ENCODE measurements around the gene MTCL1.

Gene MTCL1

DNA sequence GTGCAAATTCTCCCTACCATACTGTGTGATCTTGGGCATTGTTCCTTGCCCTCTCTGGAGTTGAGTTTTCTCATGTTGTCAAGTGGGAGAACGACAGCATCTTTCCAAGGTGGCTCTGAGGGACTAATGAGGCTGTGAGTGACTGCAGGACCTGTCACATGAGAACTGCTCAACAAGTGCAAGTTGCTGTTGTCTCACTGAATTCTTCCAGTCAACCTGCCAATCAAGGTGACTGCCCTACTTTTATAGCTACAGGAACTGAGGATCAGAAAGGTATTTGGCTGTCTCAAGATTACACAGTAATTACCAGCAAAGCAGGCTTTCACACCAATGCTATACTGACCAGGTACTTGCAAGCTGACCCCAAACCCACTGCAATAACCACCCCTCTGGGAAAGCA lies 137.6 kb downstream of the MTCL1 start:
- no peak for DNase-seq

DNA sequence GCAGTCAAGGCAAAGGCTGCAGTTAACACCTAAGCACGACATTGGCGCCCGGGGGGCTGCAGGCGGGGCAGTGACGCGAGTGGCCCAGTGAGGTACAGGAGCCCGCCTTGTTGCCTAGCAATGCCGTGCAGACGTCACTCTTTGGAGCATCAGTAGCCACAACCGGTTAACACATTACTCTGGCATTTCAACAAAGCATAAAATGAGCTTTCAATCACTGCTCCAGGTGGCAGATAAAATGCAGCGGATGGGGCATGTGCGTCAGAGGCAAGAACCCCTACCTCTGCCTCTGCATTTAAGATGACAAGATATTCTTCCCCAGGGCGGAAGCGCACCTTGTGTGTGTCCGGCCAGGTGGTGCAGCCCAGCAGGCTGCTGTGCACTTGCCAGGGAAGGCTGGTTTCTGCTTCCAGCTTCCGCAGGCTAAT lies 139.4 kb downstream of the MTCL1 start:
- no peak for DNase-seq

- DNase-seq, result no peak
Measured at GRCh38 chr18:8845506-8845905, 140.2 kb downstream of the MTCL1 start.

DNA sequence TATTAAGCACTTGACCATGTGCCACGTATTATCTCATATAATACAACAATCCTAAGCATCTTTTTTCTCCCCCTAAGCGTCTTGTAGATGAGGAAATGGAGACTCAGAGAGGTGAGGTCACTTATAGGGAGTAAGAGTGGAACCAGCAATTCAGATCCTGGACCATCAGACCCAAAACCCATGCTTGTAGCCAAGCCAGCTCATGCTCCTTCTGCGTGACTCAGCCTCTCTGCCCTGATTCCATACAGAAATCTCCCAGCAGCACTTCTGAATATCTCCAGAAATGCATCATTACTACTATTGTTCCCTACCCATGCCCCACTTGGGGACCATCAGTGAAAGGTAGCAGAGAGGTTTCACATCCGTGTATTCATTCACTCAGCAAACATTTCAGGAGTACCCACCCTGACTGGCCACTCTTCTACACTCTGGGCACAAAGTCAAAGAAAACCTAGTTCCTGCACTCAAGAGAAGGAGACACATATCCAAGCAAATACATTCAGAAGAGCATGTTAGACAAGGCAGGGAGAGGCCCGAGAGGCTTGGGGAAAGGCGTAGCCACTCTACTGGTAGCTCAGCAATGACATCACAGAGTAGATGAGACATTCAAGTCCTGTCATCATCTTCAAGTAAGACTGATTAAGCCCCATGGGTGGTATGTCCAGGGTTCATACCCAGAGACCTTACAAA lies 141.9 kb downstream of the MTCL1 start:
- DNase-seq, result no peak

DNA sequence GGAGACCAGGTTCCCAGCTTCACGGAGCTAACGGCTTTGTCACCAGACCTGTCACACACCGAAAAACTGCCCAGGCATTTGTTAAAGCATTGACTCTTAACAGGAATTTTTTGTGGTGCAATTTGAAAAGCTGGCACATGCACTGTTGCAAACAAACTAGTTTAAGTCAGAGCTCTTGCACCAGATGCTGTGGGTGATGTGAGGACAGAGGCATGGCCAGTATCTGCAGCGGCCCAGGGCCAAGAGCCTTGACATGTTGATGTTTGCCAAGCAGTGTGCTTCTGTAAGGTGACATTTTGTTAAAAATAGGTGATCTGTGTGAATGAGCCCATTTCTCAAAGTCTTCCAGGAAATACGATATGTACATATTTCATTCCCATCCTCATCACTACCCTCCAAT lies 142.5 kb downstream of the MTCL1 start:
- DNase-seq, result no peak

GRCh38 chr18:8848541-8848940 lies 143.2 kb downstream of the MTCL1 start:
- no peak for DNase-seq

DNA sequence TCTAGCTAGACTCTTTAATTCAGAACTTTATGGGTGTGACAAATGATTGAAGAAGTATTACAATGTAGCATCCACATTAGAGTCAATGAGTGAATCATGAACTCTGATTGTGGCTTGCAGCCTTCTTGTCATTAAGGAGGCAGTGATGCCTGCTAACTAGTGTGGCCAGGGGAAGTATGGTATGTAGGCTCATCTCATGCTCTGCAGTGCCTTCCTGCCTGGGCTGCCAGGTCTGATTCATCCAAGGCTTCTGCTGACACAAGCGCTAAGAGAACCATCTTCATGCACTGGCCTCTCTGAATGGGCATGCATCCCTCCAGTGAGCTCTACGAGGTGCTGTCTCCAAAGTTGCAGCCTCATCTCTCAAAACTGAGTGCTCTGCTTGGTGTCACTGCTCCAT lies 144.3 kb downstream of the MTCL1 start:
- no peak for DNase-seq

DNA sequence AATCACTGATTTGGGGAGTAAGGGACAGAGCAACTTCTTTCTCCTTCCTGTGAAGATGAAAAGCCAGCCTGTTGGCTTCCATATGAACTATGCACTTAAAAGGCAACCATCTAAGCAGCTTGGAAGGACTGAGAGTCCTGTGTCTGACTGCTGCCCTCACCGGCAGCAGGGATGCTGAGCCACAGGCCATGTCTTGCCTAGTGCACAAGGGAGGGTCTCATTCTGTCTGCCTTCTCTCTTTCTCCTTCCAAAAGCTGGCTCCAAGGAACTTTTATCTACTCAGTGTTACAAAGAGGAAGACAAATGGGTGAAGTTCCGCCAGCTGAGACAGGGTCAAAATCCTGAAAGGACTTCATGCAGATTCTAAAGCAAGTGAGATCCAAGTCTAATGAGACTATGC lies 146.3 kb downstream of the MTCL1 start:
- DNase-seq, result no peak

DNA sequence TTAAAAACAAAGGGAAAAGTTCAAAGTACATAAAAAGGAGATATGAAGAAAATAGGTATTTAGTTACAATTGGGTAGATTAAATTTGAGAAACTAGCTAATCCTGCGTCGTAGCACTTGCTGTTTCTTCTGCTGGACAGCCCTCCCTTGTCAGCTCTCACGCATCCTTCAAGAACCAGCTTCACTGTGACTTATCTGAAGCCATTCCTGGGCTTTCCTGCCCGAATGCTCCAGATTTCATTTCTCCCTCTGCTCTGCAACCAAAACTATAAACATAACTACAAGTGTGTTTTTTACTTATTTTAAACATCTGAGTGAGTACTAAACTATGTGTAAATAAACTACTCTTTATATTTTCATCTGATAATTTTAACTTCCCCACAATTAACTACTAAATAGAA lies 149.2 kb downstream of the MTCL1 start:
- DNase-seq, result no peak

DNA sequence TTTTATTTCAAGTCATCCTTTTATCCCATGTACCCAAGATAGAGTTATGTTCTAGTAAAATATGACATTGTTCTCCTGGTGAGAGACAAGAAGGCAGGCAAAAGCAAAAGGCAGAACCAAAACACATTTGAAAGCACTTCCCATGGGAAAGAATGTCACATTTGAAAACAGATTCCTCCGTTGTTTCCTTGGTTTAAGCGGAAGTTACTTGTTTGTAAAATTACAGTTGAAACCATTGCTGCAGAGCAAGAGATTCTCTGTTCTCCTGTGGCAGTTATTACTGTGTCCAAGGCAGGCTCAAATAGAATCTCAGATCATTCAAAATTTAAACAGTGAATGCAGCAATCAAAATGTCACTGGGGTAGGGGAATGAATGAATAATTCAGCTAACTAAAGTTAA lies 149.6 kb downstream of the MTCL1 start:
- DNase-seq, result no peak

DNA sequence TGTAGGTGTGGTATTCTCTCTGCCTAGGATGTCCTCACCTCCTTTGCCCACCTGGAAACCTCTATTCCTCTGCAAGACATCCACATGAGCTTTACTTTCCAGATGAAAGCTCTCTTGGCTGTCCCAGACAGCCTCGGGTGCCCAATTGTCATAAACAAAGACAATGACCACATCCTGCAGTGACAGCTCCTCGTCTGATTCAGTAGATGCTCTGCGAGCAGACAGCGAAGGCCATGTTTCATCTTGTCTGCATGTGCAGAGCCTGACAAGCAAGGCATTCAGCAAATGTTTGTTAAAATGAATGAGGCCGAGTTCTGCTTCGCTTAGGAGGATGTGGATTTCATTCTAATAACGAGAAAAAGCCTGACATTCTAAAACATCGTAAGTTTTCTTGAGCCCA lies 150.9 kb downstream of the MTCL1 start:
- no peak for DNase-seq

DNA sequence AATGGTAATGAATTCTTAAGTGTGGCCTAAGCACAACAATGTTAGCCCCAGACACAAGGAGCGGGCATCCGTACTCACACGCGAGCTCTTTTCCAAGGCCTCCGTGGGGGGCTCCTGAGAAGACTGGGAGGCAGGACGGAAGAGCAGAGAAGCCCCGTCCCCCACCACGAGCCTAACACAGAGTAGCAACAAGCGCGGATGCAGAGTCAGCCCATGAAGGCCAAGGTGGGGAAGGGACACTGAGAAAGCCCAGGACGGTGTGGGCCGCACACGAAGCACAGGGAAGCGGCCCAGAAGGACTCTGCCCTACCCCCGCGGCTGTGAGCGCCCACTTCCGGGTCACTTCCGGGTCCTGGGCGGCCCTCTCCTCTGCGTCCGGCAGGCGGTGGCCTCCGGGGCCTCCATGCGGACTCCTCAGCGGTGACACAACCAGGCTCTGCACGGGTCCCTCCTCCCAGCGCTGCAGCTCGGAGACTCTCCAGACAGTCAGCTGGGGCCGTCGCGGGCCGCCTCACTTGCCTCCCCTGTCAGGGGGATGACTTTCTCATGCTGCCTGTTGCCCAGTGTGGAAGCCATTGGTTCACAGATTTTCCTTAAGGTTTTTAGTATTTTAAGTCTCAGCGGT lies 151.5 kb downstream of the MTCL1 start:
- no peak for DNase-seq

DNA sequence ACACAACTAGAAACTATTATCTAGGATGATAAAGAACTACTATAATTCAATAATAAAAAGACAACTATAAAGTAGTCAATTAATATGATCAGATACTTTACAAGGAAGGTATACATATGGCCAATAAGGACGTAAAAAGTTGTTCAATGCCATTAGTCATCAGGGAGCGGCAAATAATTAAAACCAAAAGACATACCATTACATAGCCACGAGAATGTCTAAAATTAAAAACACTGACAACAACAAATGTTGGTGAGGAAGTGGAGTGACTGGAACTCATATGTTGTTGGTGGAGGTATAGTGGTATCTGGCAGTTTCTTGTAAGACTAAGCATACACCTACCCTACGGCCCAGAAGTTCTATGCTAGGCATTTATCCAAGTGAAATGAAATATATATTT lies 152.4 kb downstream of the MTCL1 start:
- no peak for DNase-seq

DNA sequence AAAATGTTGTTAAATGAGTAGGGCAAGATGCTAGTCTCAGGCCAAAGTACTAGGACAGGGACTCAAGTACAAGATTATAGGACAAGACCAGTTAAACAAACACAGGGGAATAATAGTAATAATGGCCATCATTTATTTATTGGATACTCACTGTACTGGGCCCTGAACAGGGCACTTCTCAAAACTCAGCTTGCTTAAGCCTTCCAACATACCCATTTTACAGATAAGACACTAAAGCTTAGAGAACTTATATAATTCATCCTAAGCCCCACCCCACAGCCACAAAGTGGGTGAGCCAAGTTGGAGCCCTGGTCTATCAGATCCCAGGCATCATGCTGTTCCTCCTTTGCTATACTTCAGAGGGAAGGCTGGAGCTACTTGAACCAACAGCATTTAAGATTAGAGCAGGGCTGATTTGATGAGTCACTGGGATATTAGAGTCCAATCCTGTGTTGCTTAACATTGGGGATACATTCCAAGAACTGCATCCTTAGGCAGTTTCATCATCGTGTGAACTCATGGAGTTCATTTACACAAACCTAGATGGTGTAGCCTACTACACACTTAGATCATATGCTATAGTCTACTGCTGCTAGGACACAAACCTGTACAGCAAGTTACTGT lies 153.6 kb downstream of the MTCL1 start:
- DNase-seq, result peak; percentile 10 to 36 (median 11)

GRCh38 chr18:8860845-8861642 lies 155.7 kb downstream of the MTCL1 start:
- DNase-seq, result no peak

GRCh38 chr18:8863427-8863826 lies 158.1 kb downstream of the MTCL1 start:
- DNase-seq, result peak in 1 of 3 donors; percentile 18

- no peak for DNase-seq
Measured at GRCh38 chr18:8865934-8866333, 160.6 kb downstream of the MTCL1 start.

DNA sequence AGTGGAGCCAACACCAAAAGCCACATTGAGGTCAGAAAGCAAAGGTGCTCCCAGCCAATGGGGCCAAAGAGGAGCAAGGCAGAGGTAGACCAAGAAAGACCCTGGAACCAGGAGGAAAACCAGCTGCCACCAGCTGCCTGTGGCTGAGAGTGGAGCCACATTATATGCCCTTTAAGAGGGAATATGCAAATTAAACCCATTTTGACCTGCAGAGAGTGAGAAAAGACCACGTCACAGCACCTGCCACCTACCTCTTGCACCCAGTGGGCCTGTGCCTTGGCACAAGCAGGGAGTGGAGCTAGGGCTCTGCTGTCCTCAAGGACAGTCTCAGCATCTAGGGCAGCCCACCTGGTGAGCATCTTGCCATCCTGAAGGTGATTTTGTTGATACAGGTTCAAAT lies 161.3 kb downstream of the MTCL1 start:
- no peak for DNase-seq

DNA sequence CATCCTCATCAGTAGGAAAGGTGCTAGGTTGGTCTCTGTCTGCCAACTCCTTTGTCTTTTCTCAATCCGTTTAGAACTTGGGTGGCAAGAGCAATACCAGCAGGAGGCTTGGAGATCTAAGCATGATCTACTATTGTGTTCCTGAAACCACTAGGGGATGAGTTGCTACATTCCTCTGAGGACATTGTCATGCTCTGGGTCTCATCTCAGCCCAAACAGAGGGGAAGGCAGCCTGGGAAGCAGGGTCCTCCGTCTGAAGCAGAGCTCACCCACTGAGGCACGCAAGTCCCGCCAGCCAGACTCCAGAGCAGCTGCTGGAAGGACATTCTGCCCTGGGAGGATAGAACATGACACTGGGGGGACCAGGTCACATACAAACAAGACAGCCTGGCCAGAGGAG lies 162.9 kb downstream of the MTCL1 start:
- DNase-seq, result peak in 1 of 3 donors; percentile 16

DNA sequence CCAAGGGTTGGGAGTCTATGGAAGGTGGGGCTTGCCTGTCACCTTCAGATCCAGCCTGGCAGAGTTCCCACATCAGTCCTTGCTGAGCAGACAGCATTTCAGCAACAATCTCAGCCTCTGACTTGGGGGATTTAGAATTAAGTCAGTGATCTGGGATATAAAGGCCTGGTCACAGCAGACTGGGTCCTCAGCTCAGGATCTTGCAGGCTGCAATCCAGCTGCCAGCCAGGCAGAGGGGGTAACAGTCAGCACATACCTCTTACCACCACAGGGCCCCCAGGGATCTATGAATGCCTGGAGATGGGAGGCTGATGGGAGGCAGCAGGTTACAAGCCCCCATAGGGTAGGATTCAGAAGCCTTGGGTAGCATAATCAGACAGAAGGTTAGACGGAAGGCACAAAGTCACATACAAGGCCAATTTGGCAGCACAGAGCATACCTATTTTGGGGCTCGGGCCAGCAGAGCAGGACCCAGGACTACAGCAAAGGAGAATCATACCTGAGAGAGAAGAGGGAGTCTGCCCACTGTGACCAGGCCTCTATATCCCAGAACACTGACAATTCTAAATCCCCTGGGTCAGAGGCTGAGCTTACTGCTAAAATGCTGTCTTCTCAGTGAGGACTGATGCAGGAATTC lies 163.5 kb downstream of the MTCL1 start:
- peak in 1 of 3 donors; percentile 9 for DNase-seq

DNA sequence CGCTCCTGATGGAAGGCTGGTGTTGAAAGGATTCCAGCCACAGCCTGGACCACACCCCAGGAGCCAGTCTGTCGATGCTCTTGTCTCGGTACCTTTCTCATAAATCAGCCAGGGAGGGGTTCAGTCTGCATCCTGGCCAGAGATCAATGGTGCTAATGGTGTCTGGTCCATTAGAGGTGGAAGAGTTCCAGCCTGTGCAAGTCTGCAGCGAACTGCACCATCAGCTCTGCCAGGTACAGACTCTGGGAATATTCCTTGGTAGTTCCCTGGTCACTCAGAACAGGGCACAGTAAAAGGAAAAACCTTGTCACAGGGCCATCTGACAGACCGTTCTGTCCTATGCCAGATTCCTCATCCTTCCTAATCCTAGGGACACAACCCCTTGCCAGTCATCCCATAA lies 164.3 kb downstream of the MTCL1 start:
- DNase-seq, result no peak

DNA sequence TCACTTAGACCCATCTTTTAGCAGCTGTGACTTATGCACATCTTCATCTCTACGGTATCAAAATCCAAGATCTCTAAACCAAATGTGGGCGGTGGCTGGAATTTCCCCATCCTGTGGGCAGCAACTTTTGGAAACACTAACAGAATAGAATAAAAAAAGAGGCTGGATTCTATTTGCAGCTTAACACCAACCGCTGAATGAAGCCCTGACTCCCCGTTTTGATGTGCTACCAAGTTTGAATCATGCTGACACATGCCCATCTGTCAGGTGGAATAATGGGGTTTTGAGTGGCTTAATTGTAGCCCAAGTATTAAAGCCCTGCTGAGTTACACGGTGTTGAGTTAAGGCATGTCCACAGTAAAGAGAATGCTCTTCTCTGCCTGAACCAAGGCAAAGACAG lies 165.2 kb downstream of the MTCL1 start:
- DNase-seq, result peak in 2 of 3 donors; percentile 14 to 26

- DNase-seq, result no peak
Measured at GRCh38 chr18:8871489-8871888, 166.1 kb downstream of the MTCL1 start.
